Breast epithelium (tissue), 3 donors: ENCODE measurements around the gene IER5L.

Source experiments
- CTCF ChIP-seq, 3 donors: fragments of 450-650 bp; IDR thresholded peaks; one replicate each; pipeline ENCODE4 v1.5.1; 2016 to 2017; ENCODE audit warnings: antibody characterized with exemption in 3 of 3, mild to moderate bottlenecking in 3 of 3, moderate library complexity in 3 of 3
- POLR2A ChIP-seq: fragments of 450-650 bp; IDR thresholded peaks from one replicate; pipeline ENCODE4 v1.6.1; 2016; ENCODE audit warnings: antibody characterized with exemption, mild to moderate bottlenecking, moderate library complexity

- TF ChIP-seq CTCF (IDR thresholded peaks at IDR 0.05) (no peak), POLR2A (peak; percentile 96)
These were observed at the start of gene IER5L for GRCh38 chr9:129177791-129178567.
